Ecto neural progenitor cell (in vitro differentiated cells): ENCODE measurements around the gene WNT1.

Experiments
- DNase-seq: peaks from one replicate; pipeline ENCODE4 v3.0.0-alpha.2; 2018; ENCODE audit warnings: low spot score

The WNT1 gene

DNA sequence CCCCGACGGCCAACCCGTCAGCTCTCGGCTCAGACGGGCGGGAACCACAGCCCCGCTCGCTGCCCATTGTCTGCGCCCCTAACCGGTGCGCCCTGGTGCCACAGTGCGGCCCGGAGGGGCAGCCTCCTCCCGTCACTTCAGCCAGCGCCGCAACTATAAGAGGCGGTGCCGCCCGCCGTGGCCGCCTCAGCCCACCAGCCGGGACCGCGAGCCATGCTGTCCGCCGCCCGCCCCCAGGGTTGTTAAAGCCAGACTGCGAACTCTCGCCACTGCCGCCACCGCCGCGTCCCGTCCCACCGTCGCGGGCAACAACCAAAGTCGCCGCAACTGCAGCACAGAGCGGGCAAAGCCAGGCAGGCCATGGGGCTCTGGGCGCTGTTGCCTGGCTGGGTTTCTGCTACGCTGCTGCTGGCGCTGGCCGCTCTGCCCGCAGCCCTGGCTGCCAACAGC lies at the start of gene WNT1:
Gene WNT1 (plus strand): TSS at position 32 of the 450 bp plus-strand sequence. CDS start 329 bp downstream, at position 361.
- DNase-seq = no peak

DNA sequence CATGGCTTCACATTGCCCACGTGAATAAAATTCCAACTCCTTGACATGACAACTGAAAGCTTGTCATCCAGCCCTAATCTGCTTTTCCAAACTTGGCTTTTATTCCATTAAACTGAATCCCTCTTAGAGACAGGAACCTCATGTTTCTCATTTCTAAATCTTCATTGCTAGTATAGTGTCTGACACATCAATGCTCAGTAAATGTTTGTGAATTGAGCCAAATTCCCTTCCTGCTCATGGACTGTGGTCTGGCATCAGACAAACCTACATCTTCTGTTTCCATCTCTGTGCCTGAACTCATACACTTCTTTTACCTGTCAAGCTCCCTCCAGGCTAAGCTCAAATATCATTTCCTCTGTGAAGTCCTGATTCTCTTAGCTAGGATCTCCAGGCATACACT lies 48.6 kb upstream of the WNT1 start:
- no peak for DNase-seq

DNA sequence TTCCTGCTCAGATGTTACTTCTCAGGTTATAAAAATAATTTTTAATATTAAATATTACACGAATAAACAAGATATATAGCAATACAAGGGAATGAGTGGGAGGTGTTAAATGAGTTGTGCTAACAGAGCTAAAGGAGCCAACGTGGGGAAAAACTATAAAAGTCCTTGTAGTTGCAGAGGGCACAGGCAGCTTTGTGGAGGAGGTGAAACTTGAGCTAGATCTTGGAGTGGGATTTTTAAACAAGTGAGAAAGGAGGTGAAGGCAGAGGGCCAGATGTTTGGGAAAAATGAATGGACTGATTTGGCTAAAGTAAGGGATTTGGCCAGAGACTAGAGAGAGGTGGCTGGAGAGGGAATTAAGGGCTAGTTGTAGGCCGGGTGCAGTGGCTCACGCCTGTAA lies 47.6 kb upstream of the WNT1 start:
- DNase-seq = no peak

DNA sequence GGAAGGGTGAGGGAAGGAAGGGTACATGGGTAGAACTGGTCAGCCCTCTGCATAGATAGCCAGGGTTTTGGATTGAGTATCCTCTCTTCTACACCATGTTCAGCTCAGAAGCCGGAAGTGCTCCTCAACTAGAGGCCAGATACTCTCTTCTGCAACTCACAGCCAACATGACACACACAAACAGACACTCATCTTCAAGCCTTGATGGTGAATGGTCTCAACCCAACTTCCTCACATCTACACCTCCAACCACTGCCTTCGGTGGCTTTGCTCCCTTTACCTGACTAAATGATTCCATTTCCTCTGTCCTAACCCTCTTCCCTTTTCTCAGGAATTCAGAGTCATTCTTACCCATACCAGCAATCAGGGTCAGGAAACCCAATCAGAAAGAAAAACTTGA lies 45.2 kb upstream of the WNT1 start:
- DNase-seq = no peak

DNA sequence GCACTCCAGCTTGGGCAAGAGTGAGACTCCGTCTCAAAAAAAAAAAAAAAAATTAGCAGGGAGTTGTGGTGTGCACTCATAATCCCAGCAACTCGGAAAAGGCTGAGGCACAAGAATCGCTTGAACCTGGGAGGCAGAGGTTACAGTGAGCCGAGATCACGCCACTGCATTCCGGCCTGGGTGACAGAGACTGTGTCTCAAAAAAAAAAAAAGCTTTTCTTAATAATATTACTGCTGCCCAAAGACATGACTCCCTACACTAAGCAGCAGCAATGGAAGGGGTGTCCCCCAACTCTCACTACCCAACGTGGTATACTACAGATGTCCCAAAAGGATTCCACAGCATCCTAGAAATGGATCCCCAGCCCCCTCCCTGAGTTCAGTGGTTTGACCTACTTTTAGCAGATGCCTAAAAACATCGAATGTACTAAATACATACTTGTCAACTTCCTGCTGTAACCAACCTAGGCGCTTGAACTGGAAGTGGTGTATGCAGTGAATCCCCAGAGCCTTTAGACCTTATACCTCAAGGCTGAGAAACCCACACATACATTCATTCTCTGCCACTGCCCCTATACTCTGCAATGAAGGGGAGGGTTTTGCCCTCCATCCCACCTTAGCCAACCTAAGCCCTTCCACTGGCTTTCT lies 44.3 kb upstream of the WNT1 start:
- DNase-seq = no peak

DNA sequence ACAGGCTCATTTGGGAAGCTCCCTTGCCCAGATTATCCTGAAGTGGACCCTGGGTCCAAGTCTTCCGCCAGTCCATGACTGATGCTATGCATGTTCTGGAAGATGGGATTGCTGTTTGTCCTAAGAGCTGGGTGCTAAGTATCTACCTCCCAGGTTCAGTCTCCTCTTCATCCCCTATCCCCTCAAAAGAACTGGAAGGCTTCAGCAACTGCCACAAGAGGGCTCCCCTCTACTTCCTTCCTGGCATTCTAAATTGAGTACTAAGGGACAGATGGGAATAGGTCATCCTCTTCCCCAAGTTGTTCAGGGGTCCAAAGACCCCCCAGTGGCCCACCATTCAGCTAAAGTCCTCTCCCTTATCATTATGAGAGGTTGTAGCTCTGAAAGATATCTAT lies 43.8 kb upstream of the WNT1 start:
- no peak for DNase-seq

DNA sequence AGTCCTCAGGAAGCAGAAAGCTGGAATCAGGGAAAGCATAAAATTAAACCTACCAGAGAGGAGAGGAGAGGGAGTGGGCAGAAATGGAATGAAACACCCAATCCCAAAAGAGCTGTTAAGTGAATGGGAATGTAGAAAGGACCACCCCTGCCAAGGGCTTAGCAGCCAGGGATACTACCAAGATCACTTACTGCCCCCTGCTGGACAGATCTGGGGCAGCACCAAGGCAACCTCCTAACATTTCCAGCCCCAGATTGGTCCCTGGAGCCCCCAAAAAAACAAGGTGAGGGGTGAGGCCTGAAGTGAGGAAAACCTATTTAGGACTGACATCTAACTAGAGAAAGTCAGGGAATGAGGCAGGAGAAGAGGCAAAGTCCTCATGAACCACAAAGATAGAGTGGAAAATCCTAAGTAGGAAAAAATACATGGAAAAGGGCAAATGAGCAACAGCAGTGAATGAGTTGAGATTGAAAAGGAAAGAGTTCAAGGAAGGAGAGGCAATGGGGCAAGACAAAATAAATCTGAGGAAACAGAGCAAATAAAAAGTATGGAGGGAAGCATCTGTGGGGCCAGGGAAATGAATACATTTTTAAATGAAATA lies 41.6 kb upstream of the WNT1 start:
- DNase-seq = peak; percentile 91

DNA sequence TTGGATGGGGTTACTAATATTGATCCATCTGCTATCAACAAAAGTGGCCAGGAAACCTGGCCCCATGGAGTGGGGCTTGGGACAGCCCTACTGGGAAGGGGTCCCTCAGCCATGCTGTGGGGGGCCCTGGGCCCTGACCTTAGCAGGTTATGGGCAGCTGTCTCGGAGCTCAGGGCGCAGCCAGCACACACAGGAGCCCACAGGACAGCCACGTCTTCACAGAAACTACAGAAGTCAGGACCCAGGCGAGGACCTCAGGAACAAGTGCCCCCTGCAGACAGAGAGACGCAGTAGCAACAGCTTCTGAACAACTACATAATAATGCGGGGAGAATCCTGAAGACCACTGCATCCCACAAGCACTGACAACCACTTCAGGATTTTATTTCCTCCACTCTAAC lies 41.0 kb upstream of the WNT1 start:
- DNase-seq = peak; percentile 54

DNA sequence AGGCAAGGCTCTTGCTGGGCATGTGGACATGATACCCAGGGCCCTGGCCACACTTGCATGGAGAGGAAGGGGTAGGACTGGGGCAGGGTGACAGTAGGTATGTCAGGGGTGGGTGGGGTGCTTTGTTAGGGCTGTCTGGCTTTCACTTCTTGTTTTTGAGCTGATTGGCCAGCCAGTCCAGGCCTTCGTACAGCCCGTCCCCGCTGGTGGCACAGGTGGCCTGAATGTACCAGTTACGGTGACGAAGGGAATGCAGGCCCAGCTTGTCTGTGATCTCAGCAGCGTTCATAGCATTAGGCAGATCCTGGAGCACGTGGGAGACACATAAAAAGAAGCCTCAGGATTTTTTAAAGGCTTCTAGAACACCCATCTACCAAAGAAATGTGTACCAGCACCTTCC lies 39.3 kb upstream of the WNT1 start:
- DNase-seq = no peak

DNA sequence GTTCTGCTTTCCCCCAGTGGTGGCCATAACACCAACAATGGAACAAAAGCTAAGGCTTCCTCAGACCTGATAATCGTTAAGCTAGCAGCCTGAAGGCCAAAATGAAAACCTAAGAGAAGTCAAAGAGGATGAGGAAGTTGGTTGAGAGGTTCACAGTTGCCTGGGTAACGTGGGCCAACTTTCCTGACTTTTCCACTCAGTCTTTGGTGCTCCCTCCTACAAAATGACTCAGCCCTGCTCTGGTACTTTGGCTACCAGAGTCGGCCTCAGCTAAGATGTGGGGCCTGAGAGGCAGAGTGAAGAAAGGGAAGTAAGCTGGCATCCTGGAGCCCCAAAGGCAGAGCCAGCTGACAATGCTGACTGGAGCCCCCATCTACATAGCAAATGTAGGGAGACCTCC lies 37.9 kb upstream of the WNT1 start:
- DNase-seq = no peak

DNA sequence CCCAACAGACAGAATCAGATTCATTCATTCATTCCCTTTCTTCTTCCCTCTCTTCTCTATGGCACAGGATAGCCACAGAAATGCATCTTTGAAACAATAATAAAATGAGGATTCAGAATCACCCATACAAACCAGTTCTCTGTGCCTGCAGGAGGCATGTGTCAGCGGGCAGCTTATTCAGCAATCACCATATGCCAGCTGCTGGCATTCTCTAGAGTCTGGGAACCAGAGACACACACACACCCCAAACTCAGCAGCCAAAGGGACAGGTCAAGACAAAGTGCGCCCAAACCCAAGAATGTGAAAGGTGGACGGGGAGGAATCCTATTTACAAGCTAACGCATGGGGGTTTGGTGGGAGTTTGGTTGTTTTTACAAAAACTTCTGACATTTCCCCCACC lies 34.9 kb upstream of the WNT1 start:
- DNase-seq = no peak

DNA sequence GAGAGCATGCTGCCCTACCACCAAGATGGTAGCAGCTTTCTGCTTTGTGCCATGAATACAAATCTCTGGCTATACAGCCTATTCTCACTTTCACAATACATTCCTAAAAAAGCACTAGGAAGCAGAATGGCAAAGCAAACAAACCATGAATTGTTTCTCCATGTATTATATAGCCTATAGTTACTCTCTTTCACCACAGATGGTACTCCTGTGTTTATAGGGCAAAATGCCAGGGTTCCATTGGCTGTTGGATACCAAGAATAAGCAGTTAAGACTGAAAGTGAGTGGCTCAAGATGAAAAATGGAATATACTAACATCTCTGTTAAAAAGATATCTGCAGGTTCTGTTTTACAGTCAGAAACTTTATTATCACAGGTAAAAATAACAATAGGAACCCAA lies 31.9 kb upstream of the WNT1 start:
- no peak for DNase-seq

DNA sequence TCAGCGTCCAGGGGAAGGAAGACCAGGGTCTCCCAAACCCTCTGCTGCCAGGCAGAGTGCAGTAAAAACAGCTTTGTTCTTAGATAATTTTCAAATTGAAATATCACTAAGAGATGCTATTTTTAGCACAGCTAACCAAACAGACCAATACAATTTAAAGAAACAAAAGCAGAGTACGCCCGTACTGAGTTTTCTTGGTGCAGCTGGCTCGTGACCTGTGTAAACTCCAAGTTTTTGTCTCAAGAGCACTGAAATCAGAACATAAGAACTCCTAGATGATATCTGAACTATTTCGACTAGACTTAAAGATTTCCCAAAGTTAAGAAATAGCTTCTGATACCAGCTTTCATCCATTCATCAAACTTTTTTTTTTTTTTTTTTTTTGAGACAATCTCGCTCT lies 31.2 kb upstream of the WNT1 start:
- DNase-seq = no peak

DNA sequence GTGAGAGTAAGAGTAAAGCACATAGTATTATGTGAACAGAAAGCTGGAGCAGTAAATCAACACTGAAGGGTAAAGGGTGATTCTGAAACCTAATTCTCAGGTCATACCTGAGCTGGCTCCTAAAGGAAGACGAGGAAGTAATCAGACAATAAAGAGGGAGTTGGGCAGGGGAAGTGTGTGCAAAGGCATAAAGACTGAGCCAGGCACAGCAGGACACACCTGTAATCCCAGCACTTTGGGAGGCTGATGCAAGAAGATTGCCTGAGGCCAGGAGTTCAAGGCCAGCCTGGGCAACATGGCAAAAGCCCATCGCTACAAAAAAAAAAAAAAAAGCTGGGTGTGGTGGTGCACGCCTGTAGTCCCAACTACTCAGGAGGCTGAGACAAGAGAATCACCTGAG lies 30.4 kb upstream of the WNT1 start:
- no peak for DNase-seq

DNA sequence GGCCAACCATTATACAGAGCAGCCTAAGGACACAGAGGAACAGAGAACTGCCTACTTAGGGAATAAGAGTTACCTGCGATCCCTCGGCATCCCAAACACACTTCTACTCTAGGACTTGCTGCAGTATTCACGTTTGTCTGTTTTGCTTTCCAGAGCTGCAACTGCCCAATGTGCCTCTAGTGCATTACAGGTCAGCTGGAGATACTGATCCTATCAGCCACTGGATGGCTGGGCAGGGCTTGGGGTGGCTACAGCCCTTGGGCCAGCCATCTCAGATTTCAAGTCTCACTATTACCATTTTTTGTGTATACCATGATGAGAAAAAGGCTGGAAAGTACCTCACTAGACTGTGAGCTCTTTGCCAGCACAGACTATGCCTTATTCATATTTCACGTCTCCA lies 25.4 kb upstream of the WNT1 start:
- DNase-seq = no peak

DNA sequence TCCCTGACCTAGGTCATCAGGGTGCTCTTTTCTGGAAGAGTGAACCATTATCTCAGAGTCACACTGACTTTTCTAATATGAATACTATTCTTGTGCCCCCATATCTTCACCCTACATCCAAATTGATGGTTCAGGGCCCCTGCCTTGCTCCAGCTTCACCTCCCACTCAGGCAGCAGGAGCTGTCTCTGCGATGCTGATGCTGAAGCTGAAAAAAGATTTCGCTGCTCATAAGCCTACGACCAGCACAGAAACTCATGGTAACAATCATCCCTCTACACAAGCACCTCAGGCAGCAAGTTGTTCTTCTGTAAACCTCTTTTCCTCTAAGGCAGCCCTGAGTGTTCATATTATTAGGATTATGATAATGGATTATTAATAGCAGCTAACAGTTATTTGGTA lies 24.1 kb upstream of the WNT1 start:
- DNase-seq = no peak

DNA sequence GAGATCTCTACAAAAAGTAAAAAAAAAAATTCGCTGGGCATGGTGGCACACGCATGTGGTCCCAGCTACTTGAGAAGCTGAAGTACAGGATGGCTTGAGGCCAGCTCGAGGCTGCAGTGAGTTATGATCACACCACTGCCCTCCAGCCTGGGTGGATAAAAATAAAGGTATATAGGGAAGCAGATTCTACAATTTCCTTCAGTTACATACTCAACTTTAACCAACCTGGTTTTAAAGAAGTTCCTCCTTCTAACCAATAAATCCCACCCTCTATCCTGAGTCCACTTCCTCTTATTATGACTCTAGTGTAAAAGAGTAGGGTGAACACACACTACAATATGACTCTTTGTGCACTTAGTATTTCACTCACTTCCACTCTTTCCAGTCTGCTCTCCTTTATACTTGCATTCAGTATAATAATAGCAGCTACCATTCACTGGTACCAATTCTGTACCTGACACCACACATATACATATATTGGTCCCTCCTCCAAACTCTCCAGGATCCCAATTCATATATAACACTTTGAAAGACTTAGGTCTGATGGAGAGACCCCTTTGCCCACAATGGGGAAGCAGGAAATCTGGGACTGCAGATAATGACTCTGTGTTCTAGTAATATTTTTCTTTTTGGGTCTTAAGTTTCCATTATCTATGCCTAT lies 23.2 kb upstream of the WNT1 start:
- no peak for DNase-seq

DNA sequence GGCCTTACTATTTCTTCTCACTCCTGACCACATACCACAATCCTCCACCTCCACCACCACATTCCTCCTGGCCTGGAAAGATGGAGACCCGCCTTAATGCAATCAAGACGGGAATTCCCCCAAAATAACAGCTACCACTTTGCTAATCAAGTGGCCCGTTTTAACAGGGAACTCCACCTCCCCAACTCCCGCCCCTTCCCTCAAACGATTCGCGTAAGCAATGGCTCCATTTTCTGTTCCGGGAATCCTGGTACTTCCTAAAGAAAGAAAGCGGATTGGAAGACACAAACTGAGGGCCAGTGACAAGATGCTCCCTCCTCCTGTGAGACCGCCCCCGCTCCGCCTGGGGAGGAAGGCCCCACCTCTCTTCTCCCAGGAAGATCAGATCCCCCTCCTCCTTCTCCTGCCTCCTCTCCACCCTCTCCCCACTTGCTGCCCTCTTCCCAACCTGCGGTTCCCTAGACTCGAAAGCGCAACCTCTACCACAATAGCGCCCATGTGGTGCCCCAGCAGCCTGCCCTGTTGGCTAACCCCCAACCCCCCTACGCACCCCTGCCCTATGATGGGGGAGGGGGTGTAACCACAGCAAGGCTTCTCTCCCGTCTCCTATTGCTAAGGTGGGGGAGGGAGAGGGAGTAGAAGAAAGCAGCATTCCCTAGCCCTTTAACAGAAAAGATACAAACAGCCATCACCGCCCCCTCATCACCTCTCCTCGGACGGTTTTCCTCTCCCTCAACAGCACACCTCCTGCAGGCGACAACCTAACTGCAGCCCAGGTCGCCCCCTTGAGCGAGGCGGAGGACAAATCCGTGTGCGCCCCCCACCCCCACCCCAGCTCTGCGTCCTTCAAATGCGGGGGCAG lies 21.6 kb upstream of the WNT1 start:
- peak; percentile 93 for DNase-seq

DNA sequence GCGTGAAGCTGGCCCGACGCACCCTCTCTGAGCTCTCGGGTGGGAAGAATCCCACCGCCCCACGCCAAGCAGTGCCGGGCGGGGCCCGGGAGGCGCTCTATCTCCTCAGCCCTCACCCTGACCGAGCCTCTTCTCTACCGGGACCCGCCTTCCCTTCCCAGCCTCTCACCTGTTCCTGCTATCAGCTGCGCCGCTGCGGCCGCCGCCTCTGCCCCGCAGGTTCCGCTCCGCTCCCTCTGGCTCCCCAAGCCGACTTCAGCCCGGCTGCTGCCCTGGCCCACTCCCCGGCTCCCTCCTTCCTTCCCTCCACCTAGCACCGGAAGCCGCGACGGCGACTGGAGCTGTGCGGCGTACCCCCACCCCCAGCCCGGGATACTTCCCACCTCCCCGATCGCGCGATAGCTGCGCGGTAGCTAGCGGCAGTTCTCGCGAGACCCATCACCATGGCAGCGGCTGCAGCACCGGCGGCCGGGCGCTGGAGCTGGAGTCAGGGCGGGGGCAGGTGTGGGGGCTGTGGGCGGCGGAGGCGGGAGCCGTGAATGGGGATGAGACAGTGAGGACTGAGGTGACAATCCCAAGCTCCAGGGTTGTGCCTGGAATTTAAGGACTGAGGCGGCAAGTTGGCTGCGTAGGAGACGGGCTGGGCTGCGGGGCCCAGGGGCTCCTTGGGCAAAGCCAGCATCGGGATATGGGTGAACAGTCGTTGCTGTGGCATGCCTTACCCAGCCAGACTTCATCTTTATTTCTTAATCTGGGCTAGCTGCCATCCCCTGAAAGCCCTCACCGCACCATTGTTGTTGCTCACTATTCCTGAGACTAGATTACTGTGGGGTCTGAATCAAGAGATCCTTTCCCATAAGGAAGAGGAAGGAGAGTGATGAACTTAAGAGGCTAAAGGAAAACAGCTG lies 20.7 kb upstream of the WNT1 start, which contains the start of gene ARF3:
Gene ARF3 (minus strand): TSS at position 347 of the 908 bp plus-strand sequence. CDS start 16,392 bp downstream, outside the sequence.
- DNase-seq = peak; percentile 99

DNA sequence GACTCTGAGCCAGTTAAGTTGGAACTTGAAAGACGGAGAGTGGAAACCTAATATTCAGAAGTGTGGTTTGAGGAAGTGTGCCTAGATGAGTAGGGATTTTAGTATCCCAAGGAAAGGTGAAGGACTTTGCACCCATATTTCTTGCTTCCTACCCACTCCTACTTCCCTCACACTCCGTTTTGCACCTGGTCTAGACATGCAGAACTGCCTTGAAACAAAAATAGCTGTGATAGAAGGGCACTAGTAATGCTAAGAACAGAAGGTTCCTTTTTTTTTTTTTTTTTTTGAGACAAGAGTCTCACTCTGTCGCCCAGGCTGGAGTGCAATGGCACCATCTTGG lies 20.1 kb upstream of the WNT1 start:
- DNase-seq = no peak

DNA sequence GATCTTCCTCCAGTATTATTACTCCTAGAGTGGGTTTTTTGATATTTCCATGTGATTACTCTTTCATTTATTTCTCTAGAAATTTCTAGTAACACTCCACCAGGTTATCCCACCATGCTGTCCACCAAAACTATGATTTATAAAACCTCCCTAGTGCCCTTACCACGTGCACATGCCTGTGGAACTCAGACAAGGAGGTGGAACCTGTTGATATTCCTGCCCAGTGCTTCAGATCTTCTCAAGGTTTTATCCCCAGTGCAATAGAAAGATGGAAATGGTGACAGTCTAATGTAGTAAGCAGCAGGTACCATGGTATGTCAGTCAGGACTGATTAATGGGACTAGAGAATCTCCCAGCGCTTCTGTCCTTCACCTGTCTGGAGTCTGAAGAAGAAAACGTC lies 17.3 kb upstream of the WNT1 start:
- no peak for DNase-seq

DNA sequence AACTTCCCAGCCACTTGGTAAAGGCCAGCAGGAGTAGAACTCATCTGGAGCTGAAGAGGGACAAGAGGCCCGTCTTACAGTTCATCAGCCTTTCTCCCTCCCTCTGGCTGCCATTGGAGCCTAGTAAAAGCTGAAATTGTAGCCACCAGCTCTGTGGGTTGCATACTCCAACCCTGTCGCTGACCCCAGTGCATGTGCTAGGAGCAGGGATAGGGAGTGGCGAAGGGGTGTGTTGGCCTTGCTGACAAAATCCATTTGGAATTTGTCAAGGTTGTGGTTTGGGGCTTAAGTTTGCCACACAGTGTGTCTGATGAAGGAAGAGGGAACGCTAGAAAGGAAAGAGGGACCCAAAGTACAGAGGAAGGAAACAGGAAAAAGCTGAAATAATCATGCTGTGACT lies 16.8 kb upstream of the WNT1 start:
- DNase-seq = no peak
